Liver (tissue), 9 donors: Measurements from ENCODE around the gene IFNAR1. TPM values are rescaled to one million over a fixed set of nuclear protein-coding genes. Genes with fewer than 3 reads are reported as not detected.
"Not testable (repeated sequence)": the region's sequence is repeated elsewhere in the genome, so short reads cannot be mapped to it uniquely, and the experiment has no call there.

Experiments used
- DNase-seq: peaks from one replicate; pipeline ENCODE4 v3.0.0-alpha.2; 2017; ENCODE audit warnings: low spot score
- H3K27ac ChIP-seq, 2 donors: one replicate each; pipeline ENCODE4 v1.7.0; 2013; ENCODE audit warnings: inconsistent platforms in 2 of 2, low read length in 2 of 2, control low read depth in 1 of 2, low read depth in 1 of 2, mild to moderate bottlenecking in 1 of 2
- H3K27me3 ChIP-seq, 4 donors: one replicate each; pipeline versions ENCODE4 v1.6.1 to v1.7.0; 2013; ENCODE audit warnings: low read length in 3 of 4, inconsistent platforms in 1 of 4, mild to moderate bottlenecking in 1 of 4, moderate library complexity in 1 of 4; ENCODE audit not compliant: control insufficient read depth in 4 of 4, insufficient read depth in 4 of 4
- H3K36me3 ChIP-seq, 4 donors: one replicate each; pipeline versions ENCODE4 v1.6.1 to v1.7.0; 2013; ENCODE audit warnings: low read length in 3 of 4, mild to moderate bottlenecking in 3 of 4, low read depth in 1 of 4, moderate library complexity in 1 of 4; ENCODE audit not compliant: control insufficient read depth in 4 of 4, insufficient read depth in 3 of 4
- H3K4me1 ChIP-seq, 4 donors: one replicate each; pipeline versions ENCODE4 v1.6.1 to v1.7.0; 2013; ENCODE audit warnings: low read length in 3 of 4, mild to moderate bottlenecking in 3 of 4, moderate library complexity in 1 of 4; ENCODE audit not compliant: control insufficient read depth in 4 of 4, insufficient read depth in 4 of 4
- H3K4me3 ChIP-seq, 3 donors: one replicate each; pipeline versions ENCODE4 v1.6.1 to v1.7.0; 2013; ENCODE audit warnings: low read length in 3 of 3, control low read depth in 1 of 3, low read depth in 1 of 3, mild to moderate bottlenecking in 1 of 3
- H3K9ac ChIP-seq, 2 donors: one replicate each; pipeline ENCODE4 v1.7.0; 2013; ENCODE audit warnings: low read length in 2 of 2, mild to moderate bottlenecking in 2 of 2, moderate library complexity in 2 of 2, control low read depth in 1 of 2, low read depth in 1 of 2
- H3K9me3 ChIP-seq, 4 donors: one replicate each; pipeline versions ENCODE4 v1.6.1 to v1.7.0; 2013; ENCODE audit warnings: low read length in 3 of 4; ENCODE audit not compliant: control insufficient read depth in 4 of 4
- EGR1 ChIP-seq, 2 donors: IDR thresholded peaks; 2 replicates each; pipeline ENCODE4 v1.6.1; 2016 to 2018; ENCODE audit warnings: antibody characterized with exemption in 2 of 2, low read depth in 2 of 2
- FOXA2 ChIP-seq: IDR thresholded peaks from 2 replicates; pipeline ENCODE4 v1.6.1; 2016; ENCODE audit warnings: antibody characterized with exemption
- GABPA ChIP-seq, 2 donors: IDR thresholded peaks in 1 of 2; conservative IDR thresholded peaks in 1 of 2; 2 replicates each; pipeline ENCODE4 v1.6.1; 2016; ENCODE audit warnings: antibody characterized with exemption in 2 of 2, mild to moderate bottlenecking in 1 of 2, moderate library complexity in 1 of 2
- HNF4A ChIP-seq, 2 donors: conservative IDR thresholded peaks; 2 replicates each; pipeline ENCODE4 v1.6.1; 2016; ENCODE audit warnings: antibody characterized with exemption in 2 of 2, mild to moderate bottlenecking in 2 of 2
- HNF4G ChIP-seq: IDR thresholded peaks from 2 replicates; pipeline ENCODE4 v1.6.1; 2016; ENCODE audit warnings: antibody characterized with exemption
- JUND ChIP-seq, 2 donors: IDR thresholded peaks; 2 replicates each; pipeline ENCODE4 v1.6.1; 2016; ENCODE audit warnings: antibody characterized with exemption in 2 of 2
- NR2F2 ChIP-seq: IDR thresholded peaks from 2 replicates; pipeline ENCODE4 v1.6.1; 2016; ENCODE audit warnings: antibody characterized with exemption
- RAD21 ChIP-seq, 2 donors: IDR thresholded peaks; 2 replicates each; pipeline ENCODE4 v1.6.1; 2016; ENCODE audit warnings: antibody characterized with exemption in 2 of 2, mild to moderate bottlenecking in 2 of 2
- RXRA ChIP-seq, 2 donors: IDR thresholded peaks; 2 replicates each; pipeline ENCODE4 v1.6.1; 2017 to 2018; ENCODE audit warnings: antibody characterized with exemption in 2 of 2, mild to moderate bottlenecking in 1 of 2
- SP1 ChIP-seq: IDR thresholded peaks from 2 replicates; pipeline ENCODE4 v1.6.1; 2018; ENCODE audit warnings: antibody characterized with exemption, mild to moderate bottlenecking
- TAF1 ChIP-seq: conservative IDR thresholded peaks from 2 replicates; pipeline ENCODE4 v1.6.1; 2016; ENCODE audit warnings: antibody characterized with exemption, mild to moderate bottlenecking
- YY1 ChIP-seq: IDR thresholded peaks from 2 replicates; pipeline ENCODE4 v1.6.1; 2016; ENCODE audit warnings: antibody characterized with exemption, mild to moderate bottlenecking
- WGBS: extraction: QIAGEN DNeasy Blood & Tissue Kit; methylation state at CpG from one replicate; pipeline ENCODE4 v1.1.7; 2013; 5-methylcytosine and 5-hydroxymethylcytosine counted together
- polyA plus RNA-seq, 2 donors: library from polyadenylated mRNA; stranded (reverse) in 1 of 2; unstranded in 1 of 2; fragments of 200-250 nt in 1 of 2; fragments of >200 nt in 1 of 2; fragmentation: Nextera tagmentation in 1 of 2; extraction: Ambion mirVana in 1 of 2; gene quantifications; one replicate each; pipeline versions ENCODE4 v1.2.1 to v1.2.3, GENCODE V29; 2013 to 2015
- total RNA-seq, 2 donors: library from RNA; depleted of rRNA; stranded (reverse); fragments of >200 nt; gene quantifications; one replicate each; pipeline ENCODE4 v1.2.3, GENCODE V29; 2014
- TF ChIP-seq, protein P1 (sequence below): IDR thresholded peaks from 2 replicates; pipeline ENCODE4 v1.6.1; 2016; ENCODE audit warnings: antibody characterized with exemption
- TF ChIP-seq, protein P2 (sequence below): IDR thresholded peaks from 2 replicates; pipeline ENCODE4 v1.6.1; 2016; ENCODE audit warnings: antibody characterized with exemption
- TF ChIP-seq, protein P3 (sequence below): IDR thresholded peaks from 2 replicates; pipeline ENCODE4 v1.6.1; 2016; ENCODE audit warnings: antibody characterized with exemption
- TF ChIP-seq, protein P4 (sequence below): IDR thresholded peaks from 2 replicates; pipeline ENCODE4 v1.6.1; 2016; ENCODE audit warnings: antibody characterized with exemption, mild to moderate bottlenecking
- donor health status: healthy.
- donor health status: healthy.
- donor health status: healthy.
- donor health status: healthy.
- donor health status: healthy.

IFNAR1 gene
- total and polyA plus RNA-seq, 4 donors: 31.1 to 54.3 (median 46.2) TPM

DNA sequence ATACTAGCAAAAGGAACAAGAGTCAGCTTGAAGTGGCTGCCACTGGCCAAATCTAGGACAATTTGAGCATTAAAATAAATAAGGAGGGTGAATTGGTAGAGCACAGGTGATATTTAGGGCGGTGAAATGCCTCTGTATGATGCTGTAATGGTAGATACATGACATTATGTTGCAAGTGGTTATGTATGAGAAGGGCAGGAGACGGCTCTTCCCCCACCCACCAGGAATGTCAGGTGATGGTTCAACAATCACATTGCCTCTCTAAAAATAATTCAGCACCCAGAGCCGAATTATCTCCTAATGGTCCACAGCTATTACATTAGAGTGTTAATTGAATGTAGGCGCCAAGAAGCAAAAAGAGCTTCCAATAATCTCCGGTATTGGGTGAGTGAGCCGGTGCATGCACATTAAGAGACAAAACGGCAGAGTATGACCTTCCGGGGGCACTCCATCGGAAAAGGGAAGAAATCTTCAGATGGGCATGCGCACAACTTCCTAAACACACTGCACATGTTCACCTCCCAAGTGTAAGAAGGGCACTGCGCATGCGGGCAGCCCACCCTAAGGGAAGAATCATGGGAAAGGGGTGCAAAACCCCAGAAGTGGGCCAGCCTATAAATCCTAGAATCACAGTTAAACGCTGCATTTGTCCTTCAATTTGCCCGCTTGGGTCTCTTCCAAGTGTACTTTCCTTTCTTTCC lies 6.8 kb upstream of the IFNAR1 start (continued):
- TF ChIP-seq, protein P1, sequence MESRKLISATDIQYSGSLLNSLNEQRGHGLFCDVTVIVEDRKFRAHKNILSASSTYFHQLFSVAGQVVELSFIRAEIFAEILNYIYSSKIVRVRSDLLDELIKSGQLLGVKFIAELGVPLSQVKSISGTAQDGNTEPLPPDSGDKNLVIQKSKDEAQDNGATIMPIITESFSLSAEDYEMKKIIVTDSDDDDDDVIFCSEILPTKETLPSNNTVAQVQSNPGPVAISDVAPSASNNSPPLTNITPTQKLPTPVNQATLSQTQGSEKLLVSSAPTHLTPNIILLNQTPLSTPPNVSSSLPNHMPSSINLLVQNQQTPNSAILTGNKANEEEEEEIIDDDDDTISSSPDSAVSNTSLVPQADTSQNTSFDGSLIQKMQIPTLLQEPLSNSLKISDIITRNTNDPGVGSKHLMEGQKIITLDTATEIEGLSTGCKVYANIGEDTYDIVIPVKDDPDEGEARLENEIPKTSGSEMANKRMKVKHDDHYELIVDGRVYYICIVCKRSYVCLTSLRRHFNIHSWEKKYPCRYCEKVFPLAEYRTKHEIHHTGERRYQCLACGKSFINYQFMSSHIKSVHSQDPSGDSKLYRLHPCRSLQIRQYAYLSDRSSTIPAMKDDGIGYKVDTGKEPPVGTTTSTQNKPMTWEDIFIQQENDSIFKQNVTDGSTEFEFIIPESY: no peak
- TF ChIP-seq FOXA2 (no peak), SP1 (no peak), HNF4G (no peak), RAD21 (IDR thresholded peaks at IDR 0.05) (no peak)

DNA sequence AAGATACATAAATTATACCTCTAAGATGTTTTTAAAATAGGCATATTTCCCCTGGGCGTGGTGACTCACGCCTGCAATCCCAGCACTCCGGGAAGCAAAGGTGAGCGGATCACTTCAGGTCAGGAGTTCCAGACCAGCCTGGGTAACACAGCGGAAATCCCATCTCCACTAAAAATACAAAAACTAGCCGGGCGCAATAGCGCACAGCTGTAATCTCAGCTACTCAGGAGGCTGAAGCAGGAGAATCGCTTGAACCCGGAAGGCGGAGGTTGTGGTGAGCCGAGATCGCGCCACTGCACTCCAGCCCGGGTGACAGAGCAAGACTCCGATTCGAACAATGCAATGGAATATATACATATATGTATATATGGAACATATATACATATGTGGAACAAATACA lies 3.8 kb upstream of the IFNAR1 start:
- H3K27ac ChIP-seq, H3K4me3 ChIP-seq, H3K9ac ChIP-seq, H3K27me3 ChIP-seq, H3K36me3 ChIP-seq, H3K4me1 ChIP-seq, DNase-seq, H3K9me3 ChIP-seq: not testable (repeated sequence)
- 84% methylated on average over 17 of the region's 17 CpGs for WGBS

DNA sequence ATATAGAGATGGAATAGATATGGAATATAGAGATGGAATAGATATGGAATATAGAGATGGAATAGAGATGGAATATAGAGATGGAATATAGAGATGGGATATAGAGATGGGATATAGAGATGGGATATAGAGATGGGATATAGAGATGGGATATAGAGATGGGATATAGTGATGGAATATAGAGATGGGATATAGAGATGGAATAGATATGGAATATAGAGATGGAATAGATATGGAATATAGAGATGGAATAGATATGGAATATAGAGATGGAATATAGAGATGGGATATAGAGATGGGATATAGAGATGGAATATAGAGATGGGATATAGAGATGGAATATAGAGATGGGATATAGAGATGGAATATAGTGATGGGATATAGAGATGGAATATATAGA lies 1.2 kb upstream of the IFNAR1 start:
- not testable (repeated sequence) for H3K9me3 ChIP-seq, H3K36me3 ChIP-seq, DNase-seq, H3K27me3 ChIP-seq
- peak overlapping the region in 1 of 2 donors; percentile 72 for H3K9ac ChIP-seq
- H3K4me1 ChIP-seq: peaks cover 4 to 34% (median 15%) of the 10 kb centered on the region in 4 donors
- peak overlapping the region in 1 of 2 donors; percentile 98 for H3K27ac ChIP-seq
- peak overlapping the region in 1 of 3 donors; percentile 91 for H3K4me3 ChIP-seq

DNA sequence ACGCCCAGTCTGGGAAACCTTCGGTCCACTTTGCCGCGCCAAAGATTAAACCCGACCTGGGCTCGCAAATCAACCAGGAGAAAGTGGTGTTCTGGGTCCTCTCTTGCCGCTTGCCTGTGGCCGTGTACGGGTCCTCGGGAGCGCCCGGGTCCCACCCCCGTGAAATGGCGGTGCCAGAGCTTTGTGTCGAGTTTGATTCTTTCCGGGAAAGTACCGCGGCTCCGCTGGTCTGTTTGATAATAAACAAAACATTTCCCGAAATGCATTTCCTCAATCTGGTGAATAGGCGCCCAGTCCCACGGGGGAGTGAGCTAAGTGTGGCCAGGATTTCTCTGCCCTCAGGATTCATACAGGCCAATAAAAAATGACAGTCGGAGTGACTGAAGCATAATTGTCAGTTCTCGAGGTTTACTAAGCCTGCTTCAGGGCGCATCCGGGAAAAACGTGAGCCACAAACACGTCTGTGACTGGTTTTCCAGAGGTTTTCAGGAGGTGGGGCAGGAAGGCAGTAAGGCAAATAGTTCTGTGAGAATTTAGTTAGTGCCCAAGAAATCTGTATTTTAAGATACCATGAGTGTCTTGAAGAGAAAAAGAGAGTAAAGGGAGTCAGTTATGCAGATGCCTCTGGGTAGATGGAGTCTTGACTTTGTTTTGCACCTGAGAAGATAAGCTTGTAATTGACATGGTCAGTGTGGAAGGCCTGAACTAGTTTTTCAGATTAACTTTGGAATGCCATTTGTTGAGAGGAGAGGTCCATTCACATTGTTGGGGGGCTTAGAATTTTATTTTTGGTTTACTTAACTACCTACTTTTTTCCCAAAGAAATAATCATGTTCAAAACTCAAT lies 675 bp downstream of the IFNAR1 start:
- WGBS: under 1% methylated on average over 28 of the region's 28 CpGs
- H3K27me3 ChIP-seq: no peaks in the 10 kb centered on the region
- peak overlapping the region; percentile 73 to 95 (median 91) for H3K4me3 ChIP-seq
- H3K36me3 ChIP-seq: no peaks in the 10 kb centered on the region
- H3K27ac ChIP-seq: peak overlapping the region; percentile 98 to 99
- H3K9me3 ChIP-seq: no peaks in the 10 kb centered on the region
- H3K4me1 ChIP-seq: peaks cover 4 to 34% (median 15%) of the 10 kb centered on the region in 4 donors
- DNase-seq: peak; percentile 72
- H3K9ac ChIP-seq: peak overlapping the region; percentile 93 to 96
- TF ChIP-seq FOXA2 (peak; percentile 23), TAF1 (peak; percentile 78), JUND (IDR thresholded peaks at IDR 0.05) (no peak), RAD21 (IDR thresholded peaks at IDR 0.05) (peak; percentile 43 to 48), HNF4G (no peak), NR2F2 (no peak), SP1 (peak; percentile 16), YY1 (peak; percentile 88), HNF4A (conservative IDR thresholded peaks at IDR 0.05) (peak in 1 of 2 donors; percentile 37), GABPA (IDR thresholded peaks at IDR 0.05 in 1 of 2, conservative IDR thresholded peaks at IDR 0.05 in 1 of 2) (peak in 1 of 2 donors; percentile 4), RXRA (IDR thresholded peaks at IDR 0.05) (peak in 1 of 2 donors; percentile 51), EGR1 (IDR thresholded peaks at IDR 0.05; ENCODE audit: low read depth in 2 of 2) (peak in 1 of 2 donors; percentile 69)
- TF ChIP-seq, protein P2, sequence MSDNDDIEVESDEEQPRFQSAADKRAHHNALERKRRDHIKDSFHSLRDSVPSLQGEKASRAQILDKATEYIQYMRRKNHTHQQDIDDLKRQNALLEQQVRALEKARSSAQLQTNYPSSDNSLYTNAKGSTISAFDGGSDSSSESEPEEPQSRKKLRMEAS: peak; percentile 80
- TF ChIP-seq, protein P1: peak; percentile 59
- TF ChIP-seq, protein P3, sequence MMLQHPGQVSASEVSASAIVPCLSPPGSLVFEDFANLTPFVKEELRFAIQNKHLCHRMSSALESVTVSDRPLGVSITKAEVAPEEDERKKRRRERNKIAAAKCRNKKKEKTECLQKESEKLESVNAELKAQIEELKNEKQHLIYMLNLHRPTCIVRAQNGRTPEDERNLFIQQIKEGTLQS: no peak
- TF ChIP-seq, protein P4, sequence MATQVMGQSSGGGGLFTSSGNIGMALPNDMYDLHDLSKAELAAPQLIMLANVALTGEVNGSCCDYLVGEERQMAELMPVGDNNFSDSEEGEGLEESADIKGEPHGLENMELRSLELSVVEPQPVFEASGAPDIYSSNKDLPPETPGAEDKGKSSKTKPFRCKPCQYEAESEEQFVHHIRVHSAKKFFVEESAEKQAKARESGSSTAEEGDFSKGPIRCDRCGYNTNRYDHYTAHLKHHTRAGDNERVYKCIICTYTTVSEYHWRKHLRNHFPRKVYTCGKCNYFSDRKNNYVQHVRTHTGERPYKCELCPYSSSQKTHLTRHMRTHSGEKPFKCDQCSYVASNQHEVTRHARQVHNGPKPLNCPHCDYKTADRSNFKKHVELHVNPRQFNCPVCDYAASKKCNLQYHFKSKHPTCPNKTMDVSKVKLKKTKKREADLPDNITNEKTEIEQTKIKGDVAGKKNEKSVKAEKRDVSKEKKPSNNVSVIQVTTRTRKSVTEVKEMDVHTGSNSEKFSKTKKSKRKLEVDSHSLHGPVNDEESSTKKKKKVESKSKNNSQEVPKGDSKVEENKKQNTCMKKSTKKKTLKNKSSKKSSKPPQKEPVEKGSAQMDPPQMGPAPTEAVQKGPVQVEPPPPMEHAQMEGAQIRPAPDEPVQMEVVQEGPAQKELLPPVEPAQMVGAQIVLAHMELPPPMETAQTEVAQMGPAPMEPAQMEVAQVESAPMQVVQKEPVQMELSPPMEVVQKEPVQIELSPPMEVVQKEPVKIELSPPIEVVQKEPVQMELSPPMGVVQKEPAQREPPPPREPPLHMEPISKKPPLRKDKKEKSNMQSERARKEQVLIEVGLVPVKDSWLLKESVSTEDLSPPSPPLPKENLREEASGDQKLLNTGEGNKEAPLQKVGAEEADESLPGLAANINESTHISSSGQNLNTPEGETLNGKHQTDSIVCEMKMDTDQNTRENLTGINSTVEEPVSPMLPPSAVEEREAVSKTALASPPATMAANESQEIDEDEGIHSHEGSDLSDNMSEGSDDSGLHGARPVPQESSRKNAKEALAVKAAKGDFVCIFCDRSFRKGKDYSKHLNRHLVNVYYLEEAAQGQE: peak; percentile 15
